A549 (cell line): ENCODE results near the gene FRMD4A.

ENCODE experiments used
- BHLHE40 ChIP-seq: IDR thresholded peaks from 2 replicates; pipeline ENCODE4 v1.6.1; 2012; ENCODE audit warnings: low read depth, low read length, inconsistent platforms
- CTCF ChIP-seq: fragments of >200 bp; sonication (Bioruptor Twin); formaldehyde crosslinking; IDR thresholded peaks from 3 replicates; pipeline ENCODE4 v1.5.1; 2016
- HDAC2 ChIP-seq: fragments of 200-600 bp; sonication (generic); IDR thresholded peaks from 2 replicates; pipeline ENCODE4 v1.6.1; 2016
- MYC ChIP-seq: IDR thresholded peaks from 2 replicates; pipeline ENCODE4 v1.6.1; 2012; ENCODE audit warnings: mild to moderate bottlenecking, inconsistent platforms, low read length, improper control_type of control experiment, borderline replicate concordance
- RAD21 ChIP-seq, 2 experiments: fragments of >200 bp in 1 of 2; sonication (Bioruptor Twin) in 1 of 2; formaldehyde crosslinking in 1 of 2; IDR thresholded peaks in 1 of 2; conservative IDR thresholded peaks in 1 of 2; 2 replicates in 1 of 2; 3 replicates in 1 of 2; pipeline ENCODE4 v1.6.1; 2012 to 2018; ENCODE audit warnings: inconsistent platforms in 1 of 2
- SMC3 ChIP-seq: fragments of >200 bp; sonication (Bioruptor Twin); formaldehyde crosslinking; IDR thresholded peaks from 3 replicates; pipeline ENCODE4 v1.6.1; 2018; ENCODE audit warnings: inconsistent platforms
- USF2 ChIP-seq: fragments of 450-650 bp; IDR thresholded peaks from 2 replicates; pipeline ENCODE4 v1.6.1; 2014; ENCODE audit warnings: antibody characterized with exemption
- TF ChIP-seq, protein P1 (sequence below): IDR thresholded peaks from 2 replicates; pipeline ENCODE4 v1.6.1; 2012; ENCODE audit warnings: low read depth, borderline replicate concordance

DNA sequence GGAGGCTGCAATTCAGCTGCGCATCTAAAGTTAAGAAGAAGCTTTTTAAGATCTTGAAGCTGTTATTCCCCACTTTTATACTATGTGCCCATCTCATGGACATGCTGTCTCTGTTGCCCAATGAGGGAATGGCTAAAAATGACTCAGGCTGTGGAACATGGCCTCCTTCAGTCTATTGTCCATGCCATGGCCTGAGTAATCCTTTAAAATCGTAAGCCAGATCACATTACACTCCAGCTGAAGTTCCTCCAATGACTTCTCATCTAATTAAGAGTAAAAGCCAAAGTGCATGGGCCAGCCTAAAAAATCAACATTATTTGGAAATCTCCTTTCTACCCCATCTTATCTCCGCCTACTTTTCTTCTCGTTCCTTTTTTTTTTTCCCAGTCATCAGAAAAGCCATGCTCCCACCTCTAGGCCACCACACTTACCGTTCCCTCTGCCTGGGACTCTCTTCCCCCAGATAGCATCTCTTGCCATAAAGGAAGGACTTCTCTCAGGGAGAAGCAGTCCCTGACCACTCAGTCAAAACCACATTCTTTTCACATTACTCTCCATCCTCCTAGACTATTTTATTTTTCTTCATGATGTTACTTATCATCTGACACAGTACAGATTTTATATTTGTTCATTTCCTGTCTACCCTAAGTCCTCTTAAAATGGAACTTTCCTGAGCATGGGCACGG lies 406.5 kb downstream of the FRMD4A start:
- TF ChIP-seq MYC, result no peak
- TF ChIP-seq BHLHE40, result no peak
- TF ChIP-seq HDAC2, result no peak
- no peak for TF ChIP-seq USF2
- no peak for TF ChIP-seq CTCF
- TF ChIP-seq RAD21 (conservative IDR thresholded peaks at IDR 0.05 in 1 of 2, IDR thresholded peaks at IDR 0.05 in 1 of 2), result no peak
- TF ChIP-seq SMC3, result no peak
- TF ChIP-seq, protein P1, sequence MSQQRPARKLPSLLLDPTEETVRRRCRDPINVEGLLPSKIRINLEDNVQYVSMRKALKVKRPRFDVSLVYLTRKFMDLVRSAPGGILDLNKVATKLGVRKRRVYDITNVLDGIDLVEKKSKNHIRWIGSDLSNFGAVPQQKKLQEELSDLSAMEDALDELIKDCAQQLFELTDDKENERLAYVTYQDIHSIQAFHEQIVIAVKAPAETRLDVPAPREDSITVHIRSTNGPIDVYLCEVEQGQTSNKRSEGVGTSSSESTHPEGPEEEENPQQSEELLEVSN, result no peak
